Suprapubic skin (tissue), 3 donors: Measurements from ENCODE around the gene ARHGEF11.

ENCODE experiments used
- POLR2A ChIP-seq, 2 donors: fragments of 450-650 bp; IDR thresholded peaks; one replicate each; pipeline ENCODE4 v1.6.1; 2017; ENCODE audit warnings: antibody characterized with exemption in 2 of 2, mild to moderate bottlenecking in 2 of 2, moderate library complexity in 2 of 2
- TF ChIP-seq, protein P1 (sequence below), 2 donors: fragments of 200-600 bp in 1 of 2; fragments of 450-650 bp in 1 of 2; sonication (generic) in 1 of 2; IDR thresholded peaks; one replicate each; pipeline ENCODE4 v1.5.1; 2016 to 2019; ENCODE audit warnings: antibody characterized with exemption in 2 of 2, mild to moderate bottlenecking in 1 of 2, moderate library complexity in 1 of 2

DNA sequence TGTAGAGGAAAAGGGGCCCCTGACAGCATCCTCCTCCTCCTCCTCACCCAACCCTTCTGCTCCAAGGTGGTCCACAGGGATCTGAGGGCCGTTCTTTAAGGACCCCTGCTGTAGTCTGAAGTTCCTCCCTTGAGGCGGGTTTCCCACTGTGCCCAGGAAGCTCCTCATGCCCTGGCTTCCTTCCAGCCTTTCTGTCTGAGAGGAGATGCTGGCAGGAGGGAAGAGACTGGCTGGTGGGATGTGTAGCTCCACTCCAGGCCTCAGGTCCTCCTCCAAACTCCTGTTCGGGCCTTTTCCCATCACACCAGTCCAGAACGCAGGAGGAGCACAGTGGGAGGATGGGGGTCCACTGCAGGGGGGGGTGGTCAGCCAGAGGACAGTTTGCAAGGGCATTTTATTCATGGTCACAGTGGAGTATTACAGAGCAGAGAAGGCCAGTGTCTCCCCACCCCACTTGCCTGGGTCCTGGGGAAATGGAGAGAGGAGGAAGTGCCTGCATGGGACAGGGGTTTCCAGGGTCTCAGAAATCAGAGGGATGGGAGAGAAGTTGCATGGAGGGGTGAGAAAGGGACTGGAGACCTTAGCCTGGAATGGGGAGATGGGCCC, 46.2 kb upstream of the ARHGEF11 start:
- TF ChIP-seq, protein P1, sequence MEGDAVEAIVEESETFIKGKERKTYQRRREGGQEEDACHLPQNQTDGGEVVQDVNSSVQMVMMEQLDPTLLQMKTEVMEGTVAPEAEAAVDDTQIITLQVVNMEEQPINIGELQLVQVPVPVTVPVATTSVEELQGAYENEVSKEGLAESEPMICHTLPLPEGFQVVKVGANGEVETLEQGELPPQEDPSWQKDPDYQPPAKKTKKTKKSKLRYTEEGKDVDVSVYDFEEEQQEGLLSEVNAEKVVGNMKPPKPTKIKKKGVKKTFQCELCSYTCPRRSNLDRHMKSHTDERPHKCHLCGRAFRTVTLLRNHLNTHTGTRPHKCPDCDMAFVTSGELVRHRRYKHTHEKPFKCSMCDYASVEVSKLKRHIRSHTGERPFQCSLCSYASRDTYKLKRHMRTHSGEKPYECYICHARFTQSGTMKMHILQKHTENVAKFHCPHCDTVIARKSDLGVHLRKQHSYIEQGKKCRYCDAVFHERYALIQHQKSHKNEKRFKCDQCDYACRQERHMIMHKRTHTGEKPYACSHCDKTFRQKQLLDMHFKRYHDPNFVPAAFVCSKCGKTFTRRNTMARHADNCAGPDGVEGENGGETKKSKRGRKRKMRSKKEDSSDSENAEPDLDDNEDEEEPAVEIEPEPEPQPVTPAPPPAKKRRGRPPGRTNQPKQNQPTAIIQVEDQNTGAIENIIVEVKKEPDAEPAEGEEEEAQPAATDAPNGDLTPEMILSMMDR (IDR thresholded peaks at IDR 0.05): no peak
- no peak for TF ChIP-seq POLR2A (IDR thresholded peaks at IDR 0.05)
